Measurements from ENCODE around the gene CENPN.

Gene CENPN

DNA sequence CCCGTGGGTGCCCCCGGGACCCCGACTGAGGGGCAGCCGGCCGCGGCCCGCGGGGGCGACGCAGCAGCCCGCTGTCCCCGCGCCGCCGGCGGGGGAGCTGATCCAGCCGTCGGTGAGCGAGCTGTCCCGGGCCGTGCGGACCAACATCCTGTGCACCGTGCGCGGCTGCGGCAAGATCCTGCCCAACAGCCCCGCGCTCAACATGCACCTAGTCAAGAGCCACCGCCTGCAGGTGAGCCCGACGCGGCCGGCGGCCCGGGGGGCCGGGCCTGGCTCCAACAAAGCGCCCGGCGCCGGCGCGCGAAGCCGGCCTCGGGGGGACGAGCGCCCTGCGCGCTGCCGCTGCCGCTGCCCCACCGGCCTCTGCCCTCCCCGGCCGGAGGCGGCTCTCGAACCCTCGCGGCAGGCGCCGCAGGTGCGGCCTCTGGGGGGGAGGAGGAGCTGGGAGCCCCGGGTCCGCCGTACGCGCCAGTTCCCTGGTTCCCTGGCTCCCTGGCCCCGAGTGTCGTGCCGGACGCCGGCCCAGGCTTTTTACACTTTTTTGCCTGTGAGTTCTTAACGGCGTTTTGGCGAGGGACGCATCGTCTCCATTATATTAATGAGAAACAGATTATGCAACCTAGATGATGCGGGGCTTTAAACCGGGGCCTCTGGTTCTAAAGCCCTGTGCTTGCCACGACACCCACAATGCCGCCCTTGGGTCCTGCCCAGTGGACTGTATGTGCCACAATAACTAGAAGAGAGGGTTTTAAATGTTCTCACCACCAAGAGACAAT lies 29.1 kb downstream of the CENPN start:
- DNase-seq, result peak; percentile 23 to 56 (median 30)

GRCh38 chr16:81036751-81037350 lies 29.8 kb downstream of the CENPN start:
- no peak for DNase-seq

GRCh38 chr16:81040131-81040530 lies 33.1 kb downstream of the CENPN start:
- DNase-seq, result no peak

GRCh38 chr16:81040842-81041241 lies 33.8 kb downstream of the CENPN start:
- no peak for DNase-seq

- DNase-seq, result no peak
These were observed 34.7 kb downstream of the CENPN start for GRCh38 chr16:81041696-81042095.

GRCh38 chr16:81042821-81043220 lies 35.8 kb downstream of the CENPN start:
- no peak for DNase-seq

DNA sequence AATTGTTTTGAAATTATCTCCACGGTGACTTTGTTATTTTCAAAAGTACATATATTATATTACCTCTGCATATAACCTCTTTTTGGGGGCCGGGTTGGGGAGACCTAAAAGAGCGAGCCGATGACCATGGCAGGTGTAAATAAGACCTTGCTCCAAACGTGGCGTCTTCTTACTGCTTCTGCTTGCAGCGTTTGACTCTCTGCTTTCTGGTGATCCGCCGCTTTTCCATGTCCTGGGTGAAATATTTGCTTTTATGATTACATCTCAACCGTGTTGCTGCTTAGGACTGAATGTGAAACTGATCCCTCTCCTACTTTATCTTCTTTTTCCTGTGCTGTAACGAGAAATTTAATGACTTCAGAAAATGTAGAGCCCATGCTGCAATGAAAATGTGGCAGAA lies 46.7 kb downstream of the CENPN start:
- DNase-seq, result no peak

GRCh38 chr16:81060576-81061306 lies 53.7 kb downstream of the CENPN start:
- DNase-seq, result no peak

DNA sequence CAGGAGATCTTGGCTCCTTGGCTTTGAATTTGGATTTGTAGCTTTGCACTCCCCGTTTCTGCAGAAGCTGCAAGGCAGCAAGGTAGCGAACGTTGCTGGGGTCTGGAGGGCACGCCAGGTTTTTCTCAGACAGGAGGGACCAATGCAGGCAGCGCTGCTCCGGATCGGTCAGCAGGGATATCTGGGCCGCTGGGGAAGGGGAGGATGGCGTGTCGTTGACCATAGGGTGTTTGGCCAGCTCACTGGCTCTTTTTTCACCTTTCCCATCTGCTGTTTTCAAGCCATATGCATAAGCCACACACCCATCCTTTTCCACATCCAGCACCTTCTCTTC lies 54.3 kb downstream of the CENPN start:
- no peak for DNase-seq

GRCh38 chr16:81061871-81062608 lies 55.0 kb downstream of the CENPN start:
- DNase-seq, result no peak

GRCh38 chr16:81066681-81067080 lies 59.7 kb downstream of the CENPN start:
- DNase-seq, result no peak

DNA sequence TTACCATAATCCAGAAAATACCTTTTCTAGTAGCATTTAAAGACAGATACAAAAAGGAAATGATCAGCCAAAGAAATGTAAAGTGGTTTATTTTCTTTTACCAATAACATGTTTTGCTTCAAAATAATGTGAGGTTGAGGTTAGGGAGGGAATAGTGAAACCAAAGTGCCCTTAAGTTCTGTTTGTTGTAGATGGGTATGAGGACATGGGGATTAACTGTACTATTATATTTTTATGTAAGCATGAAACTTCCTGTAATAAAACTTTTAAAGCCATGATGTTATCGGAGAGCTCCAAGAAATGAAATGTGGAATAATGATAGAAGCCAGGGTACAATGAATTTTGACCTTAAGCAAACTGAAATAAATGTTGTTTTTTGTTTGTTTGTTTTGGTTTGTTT lies 60.2 kb downstream of the CENPN start:
- no peak for DNase-seq

DNA sequence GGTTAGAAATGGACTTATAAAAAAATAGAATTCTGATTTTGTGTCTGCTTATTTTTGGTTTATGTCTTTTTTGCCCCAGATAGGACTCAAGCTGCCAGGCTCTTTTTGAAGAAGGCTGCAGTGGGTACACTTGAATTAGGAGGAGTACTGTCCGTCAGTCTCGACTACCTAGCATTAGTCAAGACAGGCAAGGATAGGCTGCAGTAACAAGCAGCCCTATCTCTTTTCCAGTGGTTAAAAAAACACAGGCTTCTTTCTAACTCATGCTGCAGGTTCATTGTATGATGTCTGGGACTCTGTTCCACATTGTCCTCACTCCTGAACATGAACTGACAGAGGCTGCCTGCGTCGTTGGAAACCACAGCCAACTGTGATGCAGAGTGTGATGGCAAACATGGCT lies 62.0 kb downstream of the CENPN start:
- no peak for DNase-seq

DNA sequence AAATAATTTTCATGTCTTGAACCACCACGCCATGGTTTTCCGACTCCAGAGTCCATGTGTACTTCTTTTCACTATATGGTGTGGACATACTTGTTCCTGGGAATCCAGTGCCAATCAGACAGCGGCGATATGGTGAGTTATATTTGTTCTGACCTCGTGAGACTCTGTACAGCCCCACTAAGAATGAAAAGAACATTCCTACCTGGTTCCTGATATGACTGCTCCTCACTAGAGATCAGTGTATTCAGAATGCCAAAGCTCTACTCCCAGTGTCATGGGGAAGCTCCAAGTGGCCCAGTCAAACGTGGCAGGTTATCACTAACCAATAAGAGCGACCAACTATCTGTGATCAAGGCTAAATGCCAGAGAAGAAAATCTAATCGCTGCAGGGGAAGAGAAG lies 64.0 kb downstream of the CENPN start:
- no peak for DNase-seq

- DNase-seq, result no peak
These were observed 64.8 kb downstream of the CENPN start for GRCh38 chr16:81071805-81072204.

DNA sequence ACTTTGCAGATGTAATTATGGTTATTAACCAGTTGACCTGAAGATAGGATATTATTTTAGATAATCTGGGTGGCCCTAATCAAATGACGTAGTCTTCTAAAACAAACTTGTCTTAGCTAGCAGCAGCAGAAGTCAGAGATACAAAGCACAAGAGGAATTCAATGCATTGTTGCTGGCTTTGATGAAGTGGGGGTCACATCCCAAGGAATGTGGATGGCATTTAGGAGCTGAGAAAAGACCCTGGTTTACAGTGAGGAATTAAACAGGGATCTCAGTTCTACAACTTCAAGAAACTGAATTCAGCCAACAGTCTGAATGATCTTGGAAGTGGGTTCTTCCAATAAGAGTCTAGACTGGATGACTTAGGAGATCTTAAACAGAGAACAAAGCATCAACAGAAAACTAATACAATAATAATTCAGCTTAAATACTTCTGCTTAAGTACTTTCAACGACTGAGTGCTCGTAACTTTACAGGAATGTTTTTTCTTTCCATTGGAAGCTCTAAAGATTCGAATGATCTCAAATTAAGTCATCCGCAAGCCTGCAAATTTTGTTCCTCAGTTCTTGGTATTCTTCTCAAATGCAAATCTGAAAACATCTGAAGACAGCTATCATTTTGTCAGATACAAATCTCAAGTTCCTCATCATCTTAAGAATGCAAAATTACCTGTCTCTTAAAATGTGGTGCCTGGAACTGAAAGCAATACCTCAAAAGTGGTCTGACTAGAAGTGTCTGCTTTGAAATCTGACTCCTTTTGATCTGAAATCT lies 66.7 kb downstream of the CENPN start:
- DNase-seq, result no peak

- peak; percentile 87 to 94 (median 91) for DNase-seq
These were observed 69.6 kb downstream of the CENPN start for GRCh38 chr16:81076566-81077075.

GRCh38 chr16:81077076-81077940 lies 70.3 kb downstream of the CENPN start, which contains the start of gene C16orf46:
Gene C16orf46 (minus strand): TSS chr16:81077238. CDS start chr16:81063955, 13,283 bp downstream.
- DNase-seq, result peak; percentile 91 to 96 (median 96)

- DNase-seq, result no peak
These were observed 73.2 kb downstream of the CENPN start for GRCh38 chr16:81080233-81080632.

GRCh38 chr16:81081014-81081413 lies 74.0 kb downstream of the CENPN start:
- DNase-seq, result no peak
